ENCODE measurements around the gene MAMLD1.

DNA sequence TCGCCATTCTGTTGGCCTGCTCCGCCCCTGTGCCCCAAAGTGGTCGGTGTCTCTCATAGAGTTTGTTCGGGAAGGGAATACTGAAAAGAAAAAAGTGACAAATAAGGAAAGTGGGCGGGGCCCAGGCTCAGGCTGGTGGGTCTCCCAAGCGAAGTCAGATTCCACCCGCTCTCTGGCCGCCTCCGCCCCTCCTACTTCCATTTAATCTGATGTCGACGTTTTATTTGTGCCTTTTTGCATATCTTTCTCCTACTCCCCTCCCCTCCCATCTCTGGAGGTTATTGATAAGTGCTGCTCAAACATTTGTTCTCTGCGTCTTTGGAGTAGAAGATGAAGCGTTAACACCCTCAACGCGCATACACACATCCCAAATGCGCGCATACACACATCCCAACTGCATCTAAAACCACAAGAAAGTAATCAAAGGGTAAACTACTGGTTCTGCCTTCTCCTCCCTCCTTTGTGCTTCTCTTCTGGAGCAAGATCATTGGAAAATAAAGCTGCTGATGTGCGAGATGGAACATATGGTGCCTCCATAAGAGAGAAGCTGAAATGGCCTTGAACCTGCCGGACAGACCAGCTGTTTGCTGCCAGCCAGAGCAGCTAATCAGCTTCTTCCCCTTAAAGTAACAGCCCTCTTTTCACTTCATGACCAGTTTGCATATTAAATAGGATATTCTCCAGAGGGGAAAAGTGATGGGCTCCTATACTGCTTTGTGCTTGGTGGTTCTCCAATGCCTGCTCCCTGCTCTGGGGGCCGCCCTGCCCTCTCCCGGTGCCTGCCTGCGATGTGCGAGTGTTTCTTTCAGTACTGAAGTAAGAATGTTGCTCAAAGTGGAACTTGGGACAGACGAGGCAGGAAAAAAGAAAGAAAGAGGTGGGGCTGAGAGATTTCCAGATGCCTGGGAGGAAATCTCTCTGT lies 3.1 kb downstream of the MAMLD1 start:
- TF ChIP-seq, protein P1, sequence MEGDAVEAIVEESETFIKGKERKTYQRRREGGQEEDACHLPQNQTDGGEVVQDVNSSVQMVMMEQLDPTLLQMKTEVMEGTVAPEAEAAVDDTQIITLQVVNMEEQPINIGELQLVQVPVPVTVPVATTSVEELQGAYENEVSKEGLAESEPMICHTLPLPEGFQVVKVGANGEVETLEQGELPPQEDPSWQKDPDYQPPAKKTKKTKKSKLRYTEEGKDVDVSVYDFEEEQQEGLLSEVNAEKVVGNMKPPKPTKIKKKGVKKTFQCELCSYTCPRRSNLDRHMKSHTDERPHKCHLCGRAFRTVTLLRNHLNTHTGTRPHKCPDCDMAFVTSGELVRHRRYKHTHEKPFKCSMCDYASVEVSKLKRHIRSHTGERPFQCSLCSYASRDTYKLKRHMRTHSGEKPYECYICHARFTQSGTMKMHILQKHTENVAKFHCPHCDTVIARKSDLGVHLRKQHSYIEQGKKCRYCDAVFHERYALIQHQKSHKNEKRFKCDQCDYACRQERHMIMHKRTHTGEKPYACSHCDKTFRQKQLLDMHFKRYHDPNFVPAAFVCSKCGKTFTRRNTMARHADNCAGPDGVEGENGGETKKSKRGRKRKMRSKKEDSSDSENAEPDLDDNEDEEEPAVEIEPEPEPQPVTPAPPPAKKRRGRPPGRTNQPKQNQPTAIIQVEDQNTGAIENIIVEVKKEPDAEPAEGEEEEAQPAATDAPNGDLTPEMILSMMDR (IDR thresholded peaks at IDR 0.05; ENCODE audit: poor library complexity): peak; percentile 17
- TF ChIP-seq EZH2phosphoT487 (IDR thresholded peaks at IDR 0.05; ENCODE audit: low read depth, severe bottlenecking, unreplicated experiment): no peak
- TF ChIP-seq EZH2 (IDR thresholded peaks at IDR 0.05; ENCODE audit: borderline replicate concordance): no peak
